GM18498 (cell line): ENCODE measurements around the gene CCDC92B.

Experiments used
- ATAC-seq: cut with Tn5 transposase; IDR thresholded peaks from one replicate; pipeline ENCODE4 v1.9.1; 2021; ENCODE audit warnings: mild to moderate bottlenecking, moderate library complexity; ENCODE audit not compliant: unreplicated experiment

Gene CCDC92B

DNA sequence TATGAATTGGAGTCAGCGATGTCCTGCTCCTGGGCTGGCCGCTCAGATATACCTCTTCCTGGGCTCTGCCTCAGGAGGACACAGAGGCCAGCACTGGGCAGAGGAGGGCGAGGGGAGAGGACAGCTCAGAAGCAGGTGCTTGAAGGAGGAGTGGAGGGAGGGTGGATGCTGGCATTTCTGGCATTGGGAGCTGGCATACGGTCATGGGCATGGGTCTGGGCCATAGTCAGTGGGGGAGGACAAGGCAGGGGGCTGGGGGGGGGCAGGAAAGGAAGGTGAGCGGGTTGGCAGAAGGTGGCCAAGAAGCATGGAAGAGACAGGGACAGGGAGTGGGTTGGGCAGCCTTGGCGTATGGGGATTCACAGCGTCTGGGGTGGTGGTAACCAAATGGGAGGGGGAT lies 30.1 kb upstream of the CCDC92B start:
- no peak for ATAC-seq

DNA sequence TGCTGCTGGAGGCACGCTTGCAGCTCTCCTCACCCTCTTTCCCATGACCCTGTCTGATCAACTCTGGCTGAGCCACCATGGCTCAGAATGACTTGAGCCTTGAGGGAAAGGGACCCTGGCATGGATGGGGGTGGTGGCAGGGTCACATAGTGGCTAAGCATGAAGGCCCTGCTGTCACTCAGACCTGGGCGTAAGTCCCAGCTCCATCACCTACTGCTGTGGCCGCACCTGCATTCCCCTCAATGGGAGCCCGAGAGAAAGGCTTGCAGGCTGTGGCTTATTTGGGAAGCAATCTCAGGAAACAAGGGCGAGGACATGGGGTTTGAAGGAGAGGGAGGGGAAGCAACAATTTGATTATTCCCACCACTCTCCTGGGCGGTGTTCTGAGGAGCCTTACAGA lies 29.0 kb upstream of the CCDC92B start:
- ATAC-seq: no peak

DNA sequence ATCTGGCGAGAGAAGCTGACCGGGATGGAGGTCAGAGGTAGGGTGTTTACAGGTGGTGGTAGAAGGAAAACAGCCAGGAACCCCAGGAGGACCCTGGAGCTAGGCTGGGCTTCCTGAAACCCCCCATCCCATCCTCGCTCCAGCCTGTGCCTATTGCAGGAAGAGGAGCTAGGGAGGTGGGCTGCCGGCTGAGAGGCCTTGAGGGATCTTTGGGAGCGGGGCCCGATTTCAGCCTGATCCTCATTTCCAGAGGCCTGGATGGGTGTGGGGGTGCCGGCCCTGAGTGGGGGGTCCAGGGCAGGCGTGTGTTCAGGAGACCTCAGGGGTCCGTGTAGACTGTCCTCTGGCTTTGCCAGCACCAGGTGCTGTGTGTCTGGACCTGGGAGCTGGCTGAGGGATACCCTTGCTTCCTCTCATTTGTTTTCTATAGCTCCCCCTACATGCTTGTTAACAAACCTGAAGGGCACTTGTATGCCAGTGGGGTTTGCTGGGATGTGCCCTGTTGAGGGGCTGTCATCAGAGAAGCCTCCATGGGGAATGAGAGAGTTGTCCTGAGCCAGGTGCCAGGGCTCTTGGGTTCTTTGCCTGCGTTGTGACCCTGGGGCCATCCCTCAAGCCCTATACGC lies 27.9 kb upstream of the CCDC92B start:
- no peak for ATAC-seq

DNA sequence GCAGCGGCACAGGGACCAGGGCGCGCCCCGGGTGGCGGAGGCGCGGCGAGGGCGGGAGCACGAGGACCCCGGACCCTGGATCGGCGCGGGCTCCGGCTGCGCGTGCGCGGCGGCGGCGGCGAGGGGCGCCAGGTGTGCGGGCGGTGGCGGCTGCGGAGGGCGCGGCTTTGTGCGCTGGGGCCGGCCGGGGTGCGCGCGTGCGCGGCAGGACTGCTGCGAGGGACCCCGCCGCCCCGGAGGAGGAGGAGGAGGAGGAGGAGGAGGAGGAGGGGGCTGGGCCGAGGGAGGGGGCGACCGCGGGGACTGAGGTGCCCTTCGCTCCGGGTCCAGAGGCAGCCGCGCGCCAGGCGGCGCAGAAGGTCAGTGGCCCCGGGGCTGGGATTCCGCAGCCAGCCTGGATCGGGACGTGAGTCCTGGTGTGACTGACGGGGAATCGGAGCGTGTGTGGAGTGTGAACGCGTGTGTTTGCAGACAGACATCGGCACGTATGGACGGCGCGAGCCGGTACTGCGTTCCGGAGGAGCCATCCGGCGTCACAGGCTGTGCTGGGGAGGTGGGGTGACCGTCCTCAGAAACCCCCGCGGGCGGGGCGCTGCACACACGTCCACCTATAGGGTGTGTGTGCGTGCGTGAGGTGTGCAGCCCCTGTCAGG lies 27.3 kb upstream of the CCDC92B start:
- ATAC-seq: no peak

DNA sequence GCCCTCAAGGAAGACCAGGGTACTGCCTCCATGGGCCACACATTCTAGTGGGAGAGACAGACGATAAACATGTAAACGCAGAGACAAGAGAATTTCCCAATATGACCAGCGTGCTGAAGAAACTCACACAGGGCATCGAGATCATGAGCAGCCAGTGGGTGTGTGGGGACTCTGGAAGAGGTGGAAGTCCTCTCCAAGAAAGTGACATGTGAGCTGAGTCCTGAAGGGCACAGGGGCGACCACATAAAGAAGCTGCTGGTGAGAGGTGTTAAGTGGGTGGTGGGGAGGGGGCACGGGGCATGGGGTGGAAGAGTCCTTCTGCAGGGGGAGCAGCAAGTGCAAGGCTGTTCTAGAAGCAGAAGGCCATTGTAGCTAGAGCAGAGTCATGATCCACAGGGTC lies 25.8 kb upstream of the CCDC92B start:
- ATAC-seq: no peak

DNA sequence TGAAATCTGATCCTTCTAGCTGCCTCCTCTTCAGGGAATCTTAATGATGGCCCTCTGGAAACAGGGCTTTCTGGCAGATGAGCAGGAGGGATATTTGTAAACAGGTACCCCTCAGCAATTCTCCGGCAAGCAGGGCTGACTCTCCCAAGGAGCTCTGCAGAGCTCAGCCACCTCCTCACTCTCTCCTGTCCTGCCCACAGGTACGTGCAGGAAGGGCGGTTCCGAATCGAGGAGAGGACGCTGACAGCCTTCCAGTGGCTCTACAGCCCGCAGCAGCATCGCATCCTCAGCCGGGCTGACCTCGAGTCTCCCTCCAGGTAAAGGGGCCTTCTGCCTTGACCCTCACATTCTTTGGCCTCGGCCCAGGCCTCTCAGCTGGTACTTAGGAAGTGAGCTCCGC lies 20.7 kb upstream of the CCDC92B start:
- ATAC-seq: no peak

DNA sequence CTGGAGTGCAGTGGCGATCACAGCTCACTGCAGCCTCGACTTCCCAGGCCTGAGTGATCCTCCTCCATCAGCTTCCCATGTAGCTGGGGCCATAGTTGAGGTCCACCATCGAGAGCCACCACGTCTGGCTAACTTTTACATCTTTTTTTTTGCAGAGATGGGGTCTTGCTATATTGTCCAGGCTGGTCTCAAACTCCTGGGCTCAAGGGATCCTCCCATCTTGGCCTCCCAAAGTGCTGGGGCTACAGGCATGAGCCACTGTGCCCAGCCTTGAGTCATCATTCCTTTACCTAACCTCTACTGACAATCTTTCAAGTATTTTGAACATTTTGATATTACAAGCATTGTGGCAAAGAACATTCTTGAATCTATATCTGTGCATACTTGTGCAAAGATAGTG lies 9.4 kb upstream of the CCDC92B start:
- no peak for ATAC-seq

DNA sequence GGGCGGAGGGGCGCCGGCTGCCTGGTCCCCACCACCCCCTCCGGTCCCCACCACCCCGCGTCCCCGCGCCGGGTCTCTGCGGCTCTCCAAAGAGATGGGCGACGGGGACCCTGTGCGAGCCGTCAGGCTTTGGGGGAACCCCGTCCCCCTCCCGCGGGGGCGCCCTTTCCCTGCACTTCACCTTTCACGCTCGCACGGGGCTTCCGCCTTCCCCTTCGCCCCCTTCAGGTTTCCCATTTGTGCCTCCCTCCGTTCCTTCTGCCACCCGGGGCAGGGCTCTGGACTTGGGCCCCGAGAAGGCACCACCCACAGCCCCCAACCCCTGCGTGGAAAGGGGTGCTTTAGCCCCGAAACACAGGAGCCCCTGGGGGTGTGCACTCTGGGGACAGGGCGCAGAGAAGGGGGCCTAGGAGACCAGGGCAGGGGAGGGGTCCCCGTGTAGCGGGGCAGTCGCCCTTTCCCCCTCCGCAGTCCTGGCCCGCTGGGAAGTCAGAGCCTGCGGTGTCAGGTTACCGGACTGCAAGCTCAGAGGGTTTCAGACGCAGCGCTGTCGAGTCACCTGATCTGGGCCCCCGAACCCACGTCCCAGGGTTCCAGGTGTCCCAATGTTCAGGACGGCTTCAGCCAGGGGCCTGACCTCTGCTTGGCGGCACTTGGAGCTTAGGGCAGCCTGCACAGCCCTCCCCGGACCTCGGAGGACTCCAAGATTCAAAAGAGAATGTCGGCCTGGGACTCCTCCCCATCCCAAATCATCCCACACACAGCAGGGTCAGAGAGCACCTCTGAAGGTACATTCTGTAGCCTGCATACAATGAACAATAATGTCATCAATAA lies 6.7 kb upstream of the CCDC92B start:
- ATAC-seq: no peak

DNA sequence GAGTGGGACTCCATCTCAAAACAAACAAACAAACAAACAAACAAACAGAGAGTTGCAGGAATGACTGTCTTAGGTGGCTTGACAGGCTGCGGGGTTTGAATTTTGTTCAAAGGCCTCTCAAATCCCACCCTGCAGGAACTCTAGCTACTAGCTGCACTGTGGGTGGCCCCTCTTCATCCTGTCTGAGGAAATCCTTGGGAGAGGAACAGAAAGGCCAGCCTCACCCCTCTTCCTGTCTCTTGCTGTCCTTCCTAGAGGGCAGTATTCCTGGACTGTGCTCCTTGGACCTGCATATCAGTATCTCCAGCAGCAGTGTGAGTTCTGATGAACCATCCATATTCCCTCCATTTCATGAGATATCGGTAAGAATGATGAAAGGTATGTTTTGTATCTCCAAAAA lies 2.0 kb upstream of the CCDC92B start:
- no peak for ATAC-seq

DNA sequence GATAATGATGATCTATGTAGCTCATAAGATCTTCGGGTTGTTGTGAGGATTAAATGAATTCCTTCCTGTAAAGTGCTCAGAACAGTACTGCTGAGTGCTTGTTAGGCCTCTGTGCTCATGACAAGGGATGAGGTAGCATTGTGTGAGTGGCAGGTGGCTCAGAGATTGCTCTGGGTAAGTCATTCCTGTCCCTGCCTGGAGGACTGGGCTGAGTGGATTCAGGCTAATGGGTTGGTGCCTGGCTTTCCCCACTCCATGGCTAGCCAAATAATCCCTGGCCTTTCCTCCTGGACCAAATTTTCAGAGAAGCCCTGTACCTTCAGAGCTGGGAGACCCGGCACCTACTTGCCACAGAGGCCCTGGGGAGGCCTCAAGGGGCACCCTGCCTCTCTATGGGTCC lies 1.3 kb upstream of the CCDC92B start:
- ATAC-seq: no peak

DNA sequence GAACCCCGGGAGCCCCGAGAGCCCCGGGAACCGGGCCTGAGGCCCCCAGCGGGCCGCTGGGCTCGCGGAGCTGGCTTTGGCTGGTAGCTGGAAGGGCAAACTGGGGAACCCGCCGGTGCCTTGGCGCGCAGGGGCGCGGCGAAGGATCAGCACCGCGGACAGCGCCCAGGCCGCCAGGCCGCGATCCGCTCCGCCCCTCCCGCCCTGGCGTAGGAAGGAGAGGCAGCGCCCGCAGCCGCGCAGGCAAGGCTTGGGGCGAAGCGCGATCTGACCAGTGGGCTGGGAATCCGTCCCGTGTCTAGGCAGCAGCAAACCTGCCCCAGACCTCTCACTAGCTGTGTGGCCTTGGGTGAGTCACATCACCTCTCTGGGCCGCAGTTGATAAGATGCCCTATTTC lies 331 bp upstream of the CCDC92B start:
- ATAC-seq: no peak

DNA sequence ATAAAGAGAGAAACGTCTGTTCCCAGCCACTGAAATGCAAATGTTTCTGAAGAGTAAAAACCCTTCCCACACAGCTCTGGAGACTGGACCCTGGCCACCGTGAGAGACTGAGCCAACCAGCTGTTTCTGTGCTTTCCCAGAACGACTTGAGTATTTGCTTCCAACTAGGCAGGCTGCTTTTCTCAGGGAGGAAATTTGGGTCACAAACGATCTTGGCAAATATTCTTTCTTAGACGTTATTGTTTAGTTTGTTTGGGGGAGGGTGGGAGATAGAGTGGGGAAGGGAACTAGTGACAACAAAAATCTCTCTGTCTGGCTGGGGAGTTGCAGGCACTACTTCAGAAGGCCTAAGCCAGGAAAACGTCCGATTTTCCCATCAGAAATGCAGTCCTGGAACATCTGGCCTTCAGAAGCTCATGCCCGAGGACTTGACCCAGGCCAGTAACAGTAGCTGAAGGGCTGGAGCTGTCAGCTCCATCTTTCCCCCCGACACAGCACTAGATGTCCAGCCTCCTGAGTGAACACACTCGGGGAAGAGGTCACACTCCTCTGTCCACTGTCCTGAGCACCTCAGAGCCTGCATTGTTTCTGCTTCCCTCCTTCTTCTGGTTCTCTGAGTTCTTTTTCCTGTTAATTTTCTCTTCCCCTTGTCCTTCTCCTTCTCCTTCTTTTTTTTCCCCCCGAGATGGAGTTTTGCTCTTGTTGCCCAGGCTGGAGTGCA lies 4.0 kb downstream of the CCDC92B start:
- ATAC-seq: no peak

DNA sequence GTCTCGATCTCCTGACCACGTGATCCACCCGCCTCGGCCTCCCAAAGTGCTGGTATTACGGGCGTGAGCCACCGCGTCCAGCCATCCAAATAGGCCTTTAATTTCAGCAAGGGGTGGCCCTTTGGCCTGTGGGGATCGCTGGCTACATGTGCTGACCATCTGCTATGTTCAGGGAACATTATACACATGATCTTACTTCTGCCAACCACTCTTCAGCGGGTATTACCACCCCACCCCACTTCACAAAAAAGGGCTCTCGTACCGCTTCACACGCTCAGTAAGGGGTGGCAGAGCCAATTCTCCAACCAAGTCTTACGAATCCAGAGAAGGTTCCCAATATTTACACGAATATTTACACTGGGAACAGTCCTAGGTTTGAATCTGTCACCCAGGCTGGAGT lies 11.8 kb downstream of the CCDC92B start:
- ATAC-seq: no peak

DNA sequence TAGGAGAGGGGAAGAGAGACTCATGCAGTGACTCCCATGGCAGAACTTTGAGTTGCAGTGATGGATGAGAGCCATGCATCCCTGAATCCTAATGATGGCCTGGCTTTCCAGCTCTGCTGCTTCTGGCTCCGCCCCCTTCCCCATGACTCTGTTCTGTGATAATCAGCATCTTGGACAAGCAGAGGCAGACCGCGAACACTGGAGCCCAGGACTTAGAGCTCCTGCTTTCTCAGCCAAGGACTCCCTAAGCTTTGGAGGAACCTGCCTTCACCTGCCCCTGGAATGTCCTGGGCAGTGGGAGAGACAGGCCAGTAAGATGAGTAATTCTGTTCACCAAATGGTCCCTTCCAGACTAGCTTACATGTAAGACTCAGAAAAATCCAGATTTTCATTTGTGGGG lies 12.5 kb downstream of the CCDC92B start:
- no peak for ATAC-seq

DNA sequence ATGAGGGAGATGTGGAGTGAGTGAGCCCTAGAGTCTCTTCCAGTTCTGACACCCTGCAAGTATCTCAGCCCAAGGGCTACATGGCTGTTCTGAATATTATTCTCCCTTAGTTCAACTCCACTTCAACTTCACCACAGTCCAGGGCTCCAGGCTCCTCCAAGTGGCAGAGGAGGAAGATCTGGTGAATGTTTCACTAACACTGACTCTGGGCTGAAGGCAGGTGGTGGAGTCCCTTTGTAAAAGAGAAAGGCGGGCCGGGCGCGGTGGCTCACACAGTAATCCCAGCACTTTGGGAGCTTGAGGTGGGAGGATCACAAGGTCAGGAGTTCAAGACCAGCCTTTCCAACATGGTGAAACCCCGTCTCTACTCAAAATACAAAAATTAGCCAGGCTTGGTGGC lies 13.6 kb downstream of the CCDC92B start:
- ATAC-seq: no peak

DNA sequence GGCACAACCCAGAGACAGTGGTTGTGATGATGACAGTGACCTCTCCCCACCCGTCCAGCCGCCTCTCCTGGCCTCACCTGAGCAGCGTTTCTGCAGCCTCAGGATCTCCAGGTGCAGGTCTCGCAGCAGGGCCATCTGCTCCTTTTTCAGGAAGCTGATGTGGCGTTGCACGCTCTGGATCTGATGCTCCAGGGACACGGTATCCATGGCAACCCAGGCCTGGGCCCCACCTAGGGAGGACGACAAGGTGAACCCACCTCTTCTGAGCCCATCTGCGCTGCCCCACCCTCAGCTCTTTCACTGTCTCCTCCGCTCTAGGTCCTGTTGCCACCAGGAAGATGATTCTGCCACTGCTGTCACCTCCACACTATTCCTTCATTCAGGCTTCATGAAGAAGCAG lies 14.5 kb downstream of the CCDC92B start:
- no peak for ATAC-seq

DNA sequence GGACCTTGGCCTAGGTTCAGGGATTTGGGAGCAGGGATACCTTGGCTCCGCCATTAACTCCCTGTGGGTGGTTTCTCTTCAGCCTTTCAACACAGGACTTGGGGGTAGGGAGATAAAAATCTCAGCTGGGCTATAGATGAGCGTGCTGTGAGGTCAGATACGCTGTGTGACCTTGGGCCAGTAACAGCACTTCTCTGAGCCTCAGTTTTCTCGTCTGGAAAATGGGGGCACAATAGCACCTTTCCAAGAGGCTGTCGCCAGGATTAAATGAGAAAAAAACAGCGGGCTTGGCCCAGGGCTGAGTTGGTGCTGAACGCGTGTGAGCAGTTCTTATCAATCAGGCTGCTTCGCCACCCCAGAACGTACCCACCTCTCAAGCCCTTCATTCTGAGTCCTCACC lies 17.6 kb downstream of the CCDC92B start:
- ATAC-seq: no peak

DNA sequence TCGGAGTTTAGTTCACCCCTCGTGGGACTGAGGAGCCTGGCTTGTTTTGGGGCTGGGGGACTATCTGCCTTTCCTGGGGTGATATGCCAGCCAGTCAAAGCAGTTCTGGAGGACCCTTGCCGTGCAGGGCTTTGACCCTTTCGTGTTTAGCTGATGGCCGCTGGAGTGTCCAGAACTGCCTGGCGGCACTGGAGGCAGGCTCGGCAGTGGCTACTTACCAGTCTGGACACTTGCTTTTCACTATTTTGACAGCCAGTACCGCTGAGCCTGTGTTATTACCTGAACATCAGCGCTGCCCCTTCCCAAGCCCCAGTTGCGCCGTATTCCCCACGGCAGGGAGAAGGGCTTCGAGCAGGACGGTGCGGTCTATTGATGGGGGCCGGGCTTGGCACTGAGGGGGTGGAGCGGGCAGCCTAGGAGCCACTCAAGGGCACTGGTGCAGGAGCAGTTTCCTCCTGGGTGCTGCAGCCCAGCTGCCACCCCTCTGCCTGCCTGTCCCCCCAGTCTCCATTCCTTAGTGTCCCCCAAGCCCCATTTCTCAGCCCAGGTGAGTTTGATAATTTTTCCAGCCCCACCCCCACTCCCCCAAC lies 18.6 kb downstream of the CCDC92B start:
- ATAC-seq: no peak

DNA sequence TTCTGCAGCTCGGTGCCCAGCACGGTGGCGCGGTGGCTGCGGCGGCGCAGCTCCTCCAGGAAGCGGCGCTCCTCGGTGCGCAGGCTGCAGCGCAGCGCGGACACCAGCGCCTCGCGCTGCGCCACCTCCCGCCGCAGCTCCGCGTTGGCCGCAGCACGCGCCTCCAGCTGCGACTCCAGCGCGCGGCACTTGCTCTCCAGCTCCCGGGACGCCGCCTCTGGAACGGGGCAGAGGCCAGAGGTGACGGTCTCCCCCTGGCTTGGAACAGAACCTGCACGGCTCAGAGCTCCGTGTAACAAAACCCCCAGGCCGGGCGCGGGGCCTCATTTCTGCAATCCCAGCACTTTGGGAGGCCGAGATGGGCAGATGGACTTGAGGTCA lies 24.7 kb downstream of the CCDC92B start:
- no peak for ATAC-seq

DNA sequence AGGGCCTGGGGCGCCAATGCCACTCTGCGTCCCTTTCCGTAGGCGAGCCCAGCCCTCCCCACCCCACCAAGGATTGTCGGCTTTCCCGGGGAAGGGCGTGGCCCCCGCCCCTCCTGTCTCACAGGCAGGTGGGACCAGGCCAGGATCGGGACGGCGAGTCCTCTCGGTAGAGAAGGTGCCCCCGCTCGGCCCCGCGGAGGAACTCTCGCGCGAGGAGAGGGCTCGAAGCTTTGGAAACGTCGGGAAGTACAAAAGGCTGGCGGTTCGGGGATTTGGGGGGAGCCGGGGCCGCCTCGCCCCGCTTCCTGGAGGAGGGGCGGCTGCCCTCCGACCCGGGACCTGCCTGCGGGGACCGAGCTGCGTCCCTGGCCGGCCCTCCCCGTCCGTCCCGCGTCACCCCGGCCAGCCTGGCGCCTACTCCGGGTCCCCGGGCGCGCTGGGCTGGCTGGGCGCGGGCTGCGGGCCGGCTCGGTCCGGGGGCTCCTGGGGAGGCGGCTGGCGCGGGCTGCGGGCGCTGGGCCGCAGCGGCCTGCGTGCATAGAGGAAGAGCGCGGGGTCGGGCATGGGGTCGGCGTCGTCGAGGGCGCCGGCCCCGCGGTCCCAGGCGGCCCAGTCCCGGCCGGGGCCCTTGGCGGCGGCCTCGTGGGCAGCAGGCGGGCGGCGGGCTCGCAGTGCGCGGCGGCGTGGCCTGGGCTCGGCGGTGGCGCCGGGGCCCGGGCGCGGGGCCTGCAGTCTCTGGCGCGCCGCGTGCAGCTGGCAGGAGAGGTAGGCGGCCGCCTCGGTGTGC lies 25.3 kb downstream of the CCDC92B start:
- ATAC-seq: no peak
